ENCODE measurements around the gene ATG9A. TPM values are rescaled to one million over a fixed set of nuclear protein-coding genes. Genes with fewer than 3 reads are reported as not detected.

The ATG9A gene
- total RNA-seq, 1 donor from 2014 or later = 135 TPM

DNA sequence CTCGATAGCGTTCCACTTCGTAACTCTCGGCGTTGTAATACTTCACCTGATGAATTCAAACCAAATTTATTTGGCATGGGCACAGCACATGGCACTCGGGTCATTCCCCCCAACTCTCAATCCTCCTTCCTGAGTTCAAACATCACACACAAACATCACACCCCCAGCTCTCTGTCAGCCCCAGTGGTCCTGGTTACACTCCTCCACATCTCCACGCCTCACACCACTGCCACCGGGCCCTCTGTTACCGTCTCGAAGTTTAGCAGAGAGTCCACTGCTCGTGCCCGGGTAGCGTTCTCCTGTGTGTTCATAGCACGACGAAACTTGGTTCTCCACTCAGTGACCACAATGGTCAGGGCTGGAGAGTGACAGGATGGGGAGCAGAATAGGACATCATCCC lies 15.3 kb downstream of the ATG9A start:
- DNase-seq (ENCODE audit: low spot score in 2 of 2) = no peak
- intact Hi-C loops (cut with DNase I) = loop anchor here (10.0 kb wide), 1 partner anchor 471 kb away; no protein-coding TSS in a partner anchor
- Histone ChIP-seq H3K36me3 (peaks cover 37 to 56% of the 10 kb centered on the region in 2 donors), H3K9me3 (no peaks in the 10 kb centered on the region), H3K27ac (no peak overlapping the region), H3K4me3 (no peak overlapping the region), H3K4me1 (peaks cover 5 to 20% of the 10 kb centered on the region in 2 donors), H3K27me3 (no peaks in the 10 kb centered on the region)
- TF ChIP-seq, protein P1, sequence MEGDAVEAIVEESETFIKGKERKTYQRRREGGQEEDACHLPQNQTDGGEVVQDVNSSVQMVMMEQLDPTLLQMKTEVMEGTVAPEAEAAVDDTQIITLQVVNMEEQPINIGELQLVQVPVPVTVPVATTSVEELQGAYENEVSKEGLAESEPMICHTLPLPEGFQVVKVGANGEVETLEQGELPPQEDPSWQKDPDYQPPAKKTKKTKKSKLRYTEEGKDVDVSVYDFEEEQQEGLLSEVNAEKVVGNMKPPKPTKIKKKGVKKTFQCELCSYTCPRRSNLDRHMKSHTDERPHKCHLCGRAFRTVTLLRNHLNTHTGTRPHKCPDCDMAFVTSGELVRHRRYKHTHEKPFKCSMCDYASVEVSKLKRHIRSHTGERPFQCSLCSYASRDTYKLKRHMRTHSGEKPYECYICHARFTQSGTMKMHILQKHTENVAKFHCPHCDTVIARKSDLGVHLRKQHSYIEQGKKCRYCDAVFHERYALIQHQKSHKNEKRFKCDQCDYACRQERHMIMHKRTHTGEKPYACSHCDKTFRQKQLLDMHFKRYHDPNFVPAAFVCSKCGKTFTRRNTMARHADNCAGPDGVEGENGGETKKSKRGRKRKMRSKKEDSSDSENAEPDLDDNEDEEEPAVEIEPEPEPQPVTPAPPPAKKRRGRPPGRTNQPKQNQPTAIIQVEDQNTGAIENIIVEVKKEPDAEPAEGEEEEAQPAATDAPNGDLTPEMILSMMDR (IDR thresholded peaks at IDR 0.05) = no peak

DNA sequence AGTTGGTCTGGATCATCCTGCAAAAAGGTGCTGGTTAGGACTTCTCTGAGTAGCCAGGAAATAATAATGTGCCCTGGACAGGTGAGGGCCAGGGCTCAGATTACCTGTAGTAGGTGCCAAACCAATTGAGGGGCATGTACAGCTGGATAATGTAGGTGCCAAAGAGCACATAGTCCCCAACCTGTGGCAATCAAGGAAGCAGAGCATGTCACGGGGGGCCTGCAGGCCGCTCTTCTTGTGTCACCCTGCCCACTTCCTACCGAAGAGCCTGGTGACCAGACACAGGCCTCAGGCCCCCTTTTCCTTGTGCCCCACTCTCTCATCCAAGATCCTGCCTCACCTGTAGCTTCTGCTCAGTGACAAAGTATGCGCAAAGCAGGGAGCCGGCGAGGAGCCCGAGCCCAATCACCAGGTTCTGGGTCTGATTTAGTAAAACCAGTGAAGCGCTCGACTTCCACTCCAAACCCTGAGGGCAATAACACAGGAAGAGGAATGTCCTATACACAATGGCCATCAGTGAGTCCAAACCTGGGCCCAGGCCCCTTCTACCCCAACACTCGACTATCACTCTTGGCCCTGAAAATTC lies 15.9 kb downstream of the ATG9A start:
- Histone ChIP-seq H3K9me3 (no peaks in the 10 kb centered on the region), H3K27me3 (no peaks in the 10 kb centered on the region), H3K4me3 (no peak overlapping the region), H3K27ac (no peak overlapping the region), H3K4me1 (peaks cover 5 to 20% of the 10 kb centered on the region in 2 donors), H3K36me3 (peaks cover 42 to 62% of the 10 kb centered on the region in 2 donors)
- TF ChIP-seq, protein P1 (IDR thresholded peaks at IDR 0.05) = no peak
- DNase-seq (ENCODE audit: low spot score in 2 of 2) = peak in 1 of 2 donors; percentile 38
- intact Hi-C loops (cut with DNase I) = loop anchor here (10.0 kb wide), 1 partner anchor 471 kb away; no protein-coding TSS in a partner anchor

GRCh38 chr2:219213026-219213415 lies 16.4 kb downstream of the ATG9A start:
- Histone ChIP-seq H3K4me1 (peaks cover 5 to 18% of the 10 kb centered on the region in 2 donors), H3K9me3 (no peaks in the 10 kb centered on the region), H3K36me3 (peaks cover 48 to 64% of the 10 kb centered on the region in 2 donors), H3K4me3 (no peak overlapping the region), H3K27ac (no peak overlapping the region), H3K27me3 (no peaks in the 10 kb centered on the region)
- intact Hi-C loops (cut with DNase I) = loop anchor here (10.0 kb wide), 1 partner anchor 472 kb away; no protein-coding TSS in a partner anchor
- DNase-seq (ENCODE audit: low spot score in 2 of 2) = peak in 1 of 2 donors; percentile 28
- TF ChIP-seq, protein P1 (IDR thresholded peaks at IDR 0.05) = no peak

DNA sequence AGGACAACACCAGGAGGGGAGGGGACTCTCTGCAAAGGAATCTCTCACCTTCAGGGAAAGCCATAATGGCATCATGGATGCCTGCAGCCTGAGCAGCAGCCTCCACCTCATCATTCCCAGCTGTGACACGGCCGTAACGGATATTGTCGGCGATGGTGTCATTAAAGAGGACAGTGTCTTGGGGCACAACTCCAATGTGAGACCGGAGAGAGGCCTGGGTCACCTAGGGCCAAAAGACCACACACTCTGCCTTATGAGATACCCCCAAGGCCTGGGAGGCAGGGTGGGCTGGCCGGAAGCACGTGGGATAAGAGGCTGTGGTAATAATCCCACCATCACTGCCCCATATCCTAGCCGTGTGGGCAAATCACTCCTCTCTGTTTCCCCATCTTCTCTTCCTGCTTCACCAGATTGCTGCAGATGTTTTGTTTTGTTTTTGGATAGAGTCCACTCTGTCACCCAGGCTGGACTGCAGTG lies 18.5 kb downstream of the ATG9A start:
- Histone ChIP-seq H3K4me1 (peaks cover 0 to 5% of the 10 kb centered on the region in 2 donors), H3K4me3 (no peak overlapping the region), H3K36me3 (peaks cover 45 to 61% of the 10 kb centered on the region in 2 donors), H3K9me3 (no peaks in the 10 kb centered on the region), H3K27ac (no peak overlapping the region), H3K27me3 (no peaks in the 10 kb centered on the region)
- TF ChIP-seq, protein P1 (IDR thresholded peaks at IDR 0.05) = no peak
- intact Hi-C loops (cut with DNase I) = loop anchor here (10.0 kb wide), 1 partner anchor 474 kb away; no protein-coding TSS in a partner anchor
- peak in 1 of 2 donors; percentile 28 for DNase-seq (ENCODE audit: low spot score in 2 of 2)

GRCh38 chr2:219210196-219210885 lies 19.1 kb downstream of the ATG9A start:
- Histone ChIP-seq H3K27me3 (no peaks in the 10 kb centered on the region), H3K4me3 (no peak overlapping the region), H3K9me3 (no peaks in the 10 kb centered on the region), H3K27ac (no peak overlapping the region), H3K36me3 (peaks cover 39 to 56% of the 10 kb centered on the region in 2 donors), H3K4me1 (peaks cover 0 to 6% of the 10 kb centered on the region in 2 donors)
- peak in 1 of 2 donors; percentile 60 for DNase-seq (ENCODE audit: low spot score in 2 of 2)
- intact Hi-C loops (cut with DNase I) = loop anchor here (10.0 kb wide), 1 partner anchor 474 kb away; no protein-coding TSS in a partner anchor
- TF ChIP-seq, protein P1 (IDR thresholded peaks at IDR 0.05) = no peak
